GM21381 (cell line): ENCODE results near the gene ZNF343.
"Not testable (repeated sequence)": the region's sequence is repeated elsewhere in the genome, so short reads cannot be mapped to it uniquely, and the experiment has no call there.

Experiments
- ATAC-seq: cut with Tn5 transposase; IDR thresholded peaks from one replicate; pipeline ENCODE4 v1.9.1; 2021; ENCODE audit warnings: mild to moderate bottlenecking, moderate library complexity; ENCODE audit not compliant: unreplicated experiment

ZNF343 gene

GRCh38 chr20:2521369-2522305 lies 12.9 kb upstream of the ZNF343 start:
- ATAC-seq = no peak

- ATAC-seq = no peak
Observed at GRCh38 chr20:2520617-2521016, 11.9 kb upstream of the ZNF343 start.

GRCh38 chr20:2519115-2519809 lies 10.5 kb upstream of the ZNF343 start:
- no peak for ATAC-seq

- ATAC-seq = no peak
Observed at GRCh38 chr20:2518558-2518957, 9.8 kb upstream of the ZNF343 start.

GRCh38 chr20:2518096-2518495 lies 9.4 kb upstream of the ZNF343 start:
- no peak for ATAC-seq

GRCh38 chr20:2516399-2516798 lies 7.7 kb upstream of the ZNF343 start:
- no peak for ATAC-seq

- ATAC-seq = no peak
Observed at GRCh38 chr20:2515203-2515602, 6.5 kb upstream of the ZNF343 start.

- no peak for ATAC-seq
Observed at GRCh38 chr20:2509794-2510193, 1.1 kb upstream of the ZNF343 start.

GRCh38 chr20:2509468-2509781 lies 710 bp upstream of the ZNF343 start:
- no peak for ATAC-seq

GRCh38 chr20:2507875-2508630 lies 662 bp downstream of the ZNF343 start:
- peak; percentile 7 for ATAC-seq

GRCh38 chr20:2507464-2507863 lies 1.3 kb downstream of the ZNF343 start:
- ATAC-seq = no peak

GRCh38 chr20:2506426-2506825 lies 2.3 kb downstream of the ZNF343 start:
- ATAC-seq = not testable (repeated sequence)

- not testable (repeated sequence) for ATAC-seq
Observed at GRCh38 chr20:2504803-2505202, 3.9 kb downstream of the ZNF343 start.

GRCh38 chr20:2502808-2503384 lies 5.8 kb downstream of the ZNF343 start:
- ATAC-seq = not testable (repeated sequence)

- ATAC-seq = no peak
Observed at GRCh38 chr20:2485661-2486060, 23.1 kb downstream of the ZNF343 start.

- ATAC-seq = no peak
Observed at GRCh38 chr20:2485080-2485479, 23.6 kb downstream of the ZNF343 start.

- no peak for ATAC-seq
Observed at GRCh38 chr20:2483504-2483903, 25.2 kb downstream of the ZNF343 start.

- no peak for ATAC-seq
Observed at GRCh38 chr20:2480381-2480780, 28.3 kb downstream of the ZNF343 start.

GRCh38 chr20:2476742-2477615 lies 31.7 kb downstream of the ZNF343 start:
- ATAC-seq = no peak
